GM20431 (cell line): ENCODE data around the gene TUB.

ENCODE experiments used
- in situ Hi-C: fragments of 300-500 bp; cut with MseI, MboI; formaldehyde crosslinking; loops from one replicate; pipeline ENCODE4 v1.15.0; 2020; ENCODE audit warnings: low sequenced_read_pairs; ENCODE audit not compliant: unreplicated experiment

The TUB gene

GRCh38 chr11:8066911-8067455 lies 14.0 kb upstream of the TUB start:
- in situ Hi-C loops, result no loop called here

- in situ Hi-C loops, result no loop called here
These were observed 13.5 kb upstream of the TUB start for GRCh38 chr11:8067567-8067928.

- in situ Hi-C loops, result no loop called here
These were observed 13.0 kb upstream of the TUB start for GRCh38 chr11:8067929-8068575.

GRCh38 chr11:8068605-8069221 lies 12.3 kb upstream of the TUB start:
- in situ Hi-C loops, result no loop called here

- in situ Hi-C loops, result no loop called here
These were observed 11.2 kb upstream of the TUB start for GRCh38 chr11:8069771-8070170.

GRCh38 chr11:8070417-8071115 lies 10.4 kb upstream of the TUB start:
- in situ Hi-C loops, result no loop called here

GRCh38 chr11:8071616-8072581 lies 9.1 kb upstream of the TUB start:
- in situ Hi-C loops, result no loop called here

GRCh38 chr11:8075119-8075726 lies 5.8 kb upstream of the TUB start:
- in situ Hi-C loops, result no loop called here

GRCh38 chr11:8079111-8079675 lies 1.8 kb upstream of the TUB start:
- in situ Hi-C loops, result no loop called here

- in situ Hi-C loops, result no loop called here
These were observed 841 bp upstream of the TUB start for GRCh38 chr11:8080069-8080670.

GRCh38 chr11:8081591-8082250 lies 710 bp downstream of the TUB start:
- in situ Hi-C loops, result no loop called here

GRCh38 chr11:8082391-8083087 lies 1.5 kb downstream of the TUB start:
- in situ Hi-C loops, result no loop called here

- in situ Hi-C loops, result no loop called here
These were observed 2.0 kb downstream of the TUB start for GRCh38 chr11:8083088-8083395.

- in situ Hi-C loops, result no loop called here
These were observed 2.9 kb downstream of the TUB start for GRCh38 chr11:8083871-8084281.

GRCh38 chr11:8084352-8084751 lies 3.3 kb downstream of the TUB start:
- in situ Hi-C loops, result no loop called here

- in situ Hi-C loops, result no loop called here
These were observed 4.1 kb downstream of the TUB start for GRCh38 chr11:8085011-8085645.

- in situ Hi-C loops, result no loop called here
These were observed 5.0 kb downstream of the TUB start for GRCh38 chr11:8086001-8086479.

GRCh38 chr11:8086571-8086970 lies 5.6 kb downstream of the TUB start:
- in situ Hi-C loops, result no loop called here
